Activated naive CD4-positive, alpha-beta T cell treated with anti-CD3 and anti-CD28 coated beads, Interleukin-2, amount 50 U/mL, for 72 hours (primary cell): ENCODE data around the gene NEDD4L. TPM values are rescaled to one million over a fixed set of nuclear protein-coding genes. Genes with fewer than 3 reads are reported as not detected.

Experiments used
- ATAC-seq, 2 donors: fragments of 150-1000 bp; cut with Tn5 transposase; 2 replicates each; pipeline ENCODE4 v1.10.0; 2021; ENCODE audit warnings: mild to moderate bottlenecking in 2 of 2, moderate library complexity in 2 of 2
- DNase-seq, 2 donors: peaks; one replicate each; pipeline ENCODE4 v3.0.0; 2021 to 2022; ENCODE audit warnings: low spot score in 2 of 2
- H3K27ac Mint-ChIP-seq, 2 donors: one replicate each; pipeline ENCODE4 v1.8.0; 2022; ENCODE audit warnings: mild to moderate bottlenecking in 2 of 2, mixed read lengths in 2 of 2
- H3K36me3 Mint-ChIP-seq, 2 donors: one replicate each; pipeline ENCODE4 v1.8.0; 2022; ENCODE audit warnings: mixed read lengths in 2 of 2
- H3K9me3 Mint-ChIP-seq, 2 donors: one replicate each; pipeline ENCODE4 v1.8.0; 2022; ENCODE audit warnings: mixed read lengths in 2 of 2
- total RNA-seq, 2 donors: library from RNA; stranded (reverse); gene quantifications; one replicate each; pipeline ENCODE4 v1.2.3, GENCODE V29; 2022

NEDD4L gene
- total RNA-seq, 2 donors from 2014 or later = 1.7 to 8.3 TPM

DNA sequence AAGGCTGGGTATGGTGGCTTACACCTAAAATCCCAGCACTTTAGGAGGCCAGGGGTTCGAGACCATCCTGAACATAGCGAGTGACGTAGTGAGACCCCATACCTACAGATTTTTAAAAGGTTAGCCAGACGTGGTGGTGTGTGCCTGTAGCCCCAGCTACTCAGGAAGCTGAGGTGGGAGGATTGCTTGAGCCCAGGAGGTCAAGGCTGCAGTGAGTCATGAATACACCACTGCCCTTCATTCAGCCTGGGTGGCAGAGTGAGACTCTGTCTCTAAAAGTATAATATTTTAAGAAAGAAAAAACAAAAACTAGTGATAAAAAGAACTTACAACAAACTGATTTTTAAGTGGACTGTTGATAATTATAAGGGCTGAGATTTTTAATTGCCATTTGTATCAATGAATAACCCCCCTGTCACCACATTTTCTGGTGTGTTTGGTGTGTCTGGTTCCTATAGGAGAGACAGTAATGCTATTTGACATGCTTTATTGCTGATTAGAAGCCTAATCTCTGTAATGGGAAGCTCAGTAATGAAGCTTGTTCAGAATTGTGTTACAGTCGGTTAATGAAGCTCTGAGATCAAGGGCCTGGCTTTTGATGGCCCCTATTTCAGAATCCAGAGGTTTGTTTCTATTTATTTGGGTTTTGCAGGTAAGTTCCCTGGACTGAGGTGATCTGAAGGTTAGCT lies 147.0 kb downstream of the NEDD4L start:
- no peak overlapping the region for H3K27ac Mint-ChIP-seq
- ATAC-seq = no peak
- H3K36me3 Mint-ChIP-seq = no peaks in the 10 kb centered on the region
- no peak for DNase-seq
- H3K9me3 Mint-ChIP-seq = no peaks in the 10 kb centered on the region

DNA sequence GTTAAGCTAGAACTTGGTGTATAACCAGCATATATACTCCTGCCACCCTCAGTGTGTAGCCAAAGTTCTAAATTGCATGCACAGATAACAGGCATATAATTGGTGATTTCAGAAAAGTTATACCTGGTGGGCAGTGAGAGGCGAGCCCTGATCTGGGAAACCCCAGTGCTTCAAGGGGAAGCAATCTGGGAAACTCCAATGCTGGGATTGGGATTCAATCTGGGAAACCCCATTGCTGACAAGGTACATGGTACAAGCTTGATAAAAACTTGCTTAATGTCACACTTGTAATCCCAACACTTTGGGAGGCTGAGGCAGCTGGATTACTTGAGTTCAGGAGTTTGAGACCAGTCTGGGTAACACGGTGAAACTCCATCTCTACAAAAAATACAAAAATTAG lies 147.6 kb downstream of the NEDD4L start:
- Mint-ChIP-seq H3K9me3 (no peaks in the 10 kb centered on the region), H3K27ac (no peak overlapping the region), H3K36me3 (no peaks in the 10 kb centered on the region)
- no peak for ATAC-seq
- DNase-seq = no peak

DNA sequence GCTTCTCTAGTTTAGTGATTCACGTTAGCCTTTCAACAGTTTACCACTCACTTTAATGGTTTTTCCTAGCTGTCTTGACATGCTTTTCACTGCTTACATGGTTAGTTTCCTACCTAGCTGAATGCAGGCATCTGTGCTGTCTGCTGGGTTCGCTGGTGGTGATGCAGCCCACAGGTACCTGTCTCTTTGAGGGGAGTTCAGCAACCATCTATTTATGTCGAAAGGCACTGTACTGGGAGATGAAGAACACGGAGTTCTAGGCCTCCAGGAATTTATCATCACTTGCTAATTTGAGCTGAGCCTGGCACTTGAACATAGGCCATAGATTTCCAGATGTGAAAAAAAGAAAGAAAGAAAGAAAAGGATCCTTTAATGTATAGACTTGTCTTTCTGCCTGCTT lies 148.5 kb downstream of the NEDD4L start:
- Mint-ChIP-seq H3K27ac (no peak overlapping the region), H3K9me3 (no peaks in the 10 kb centered on the region), H3K36me3 (no peaks in the 10 kb centered on the region)
- ATAC-seq (no peak), DNase-seq (no peak)

DNA sequence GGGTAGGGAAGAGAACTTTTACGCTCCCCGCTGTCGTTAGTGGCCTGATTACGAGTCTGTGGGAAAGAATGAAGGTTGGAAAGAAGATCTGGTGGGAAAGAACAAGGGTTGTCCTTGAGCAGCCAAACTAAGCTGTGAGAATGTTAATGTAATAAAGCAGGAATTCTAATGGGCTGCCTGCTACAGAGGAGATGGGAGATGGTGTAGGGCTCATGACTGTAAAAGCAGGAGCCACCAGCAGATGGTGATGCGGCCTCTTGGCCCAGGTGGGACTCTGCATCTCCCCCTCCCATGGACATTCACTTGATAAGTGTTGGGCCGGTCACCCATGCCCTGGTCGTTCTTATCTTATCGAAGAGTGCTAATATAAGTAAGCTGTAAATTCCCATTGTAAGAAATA lies 150.0 kb downstream of the NEDD4L start:
- H3K36me3 Mint-ChIP-seq = no peaks in the 10 kb centered on the region
- no peak overlapping the region for H3K27ac Mint-ChIP-seq
- H3K9me3 Mint-ChIP-seq = no peaks in the 10 kb centered on the region
- DNase-seq = no peak
- no peak for ATAC-seq

DNA sequence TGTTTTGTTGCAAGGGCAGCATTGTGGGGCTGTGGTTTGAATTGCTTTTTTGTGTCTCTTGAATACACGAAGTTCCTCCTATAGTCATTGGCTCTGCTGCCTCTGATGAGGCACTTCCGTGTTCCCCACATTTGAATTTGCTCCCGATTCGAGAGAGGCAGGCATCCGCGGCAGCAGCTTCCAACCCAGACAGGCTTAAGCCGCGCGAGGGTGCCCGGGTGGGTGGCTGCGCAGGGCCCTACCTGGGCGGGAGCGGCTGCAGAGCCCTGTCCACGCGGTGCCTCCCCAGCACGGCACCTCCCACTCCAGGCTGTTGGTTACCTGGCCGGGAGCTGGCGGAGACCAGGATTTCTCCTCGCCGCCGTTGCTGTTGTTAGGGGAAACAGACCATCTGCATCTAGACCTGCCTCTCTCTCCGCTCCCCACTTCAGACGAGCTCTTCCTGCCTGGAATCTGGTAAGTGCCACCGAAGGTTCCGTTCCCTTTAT lies 151.3 kb downstream of the NEDD4L start:
- H3K36me3 Mint-ChIP-seq = no peaks in the 10 kb centered on the region
- H3K9me3 Mint-ChIP-seq = no peaks in the 10 kb centered on the region
- peak in 1 of 2 donors; percentile 14 for DNase-seq
- peak; percentile 72 to 76 for ATAC-seq
- peak overlapping the region; percentile 31 to 90 for H3K27ac Mint-ChIP-seq

DNA sequence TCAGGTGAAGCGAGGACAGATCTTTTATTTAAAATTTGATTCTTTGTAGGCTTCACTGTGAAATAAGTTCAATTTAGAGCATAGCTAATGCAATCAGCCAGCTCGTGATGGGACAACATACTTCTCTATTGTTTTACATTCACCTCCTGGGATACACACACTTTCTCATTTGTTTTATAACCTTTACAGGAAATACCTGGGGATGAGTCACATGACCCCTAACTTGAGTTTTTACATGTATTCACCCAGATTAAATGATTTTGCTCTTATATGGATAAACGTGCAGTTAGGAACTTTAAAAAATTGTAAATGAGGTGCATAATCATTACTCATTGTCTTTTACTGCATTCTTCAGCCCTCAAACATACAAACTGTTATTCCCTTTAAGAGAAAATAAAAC lies 152.1 kb downstream of the NEDD4L start:
- no peak for DNase-seq
- ATAC-seq = no peak
- no peaks in the 10 kb centered on the region for H3K36me3 Mint-ChIP-seq
- peak overlapping the region in 1 of 2 donors; percentile 31 for H3K27ac Mint-ChIP-seq
- H3K9me3 Mint-ChIP-seq = no peaks in the 10 kb centered on the region

DNA sequence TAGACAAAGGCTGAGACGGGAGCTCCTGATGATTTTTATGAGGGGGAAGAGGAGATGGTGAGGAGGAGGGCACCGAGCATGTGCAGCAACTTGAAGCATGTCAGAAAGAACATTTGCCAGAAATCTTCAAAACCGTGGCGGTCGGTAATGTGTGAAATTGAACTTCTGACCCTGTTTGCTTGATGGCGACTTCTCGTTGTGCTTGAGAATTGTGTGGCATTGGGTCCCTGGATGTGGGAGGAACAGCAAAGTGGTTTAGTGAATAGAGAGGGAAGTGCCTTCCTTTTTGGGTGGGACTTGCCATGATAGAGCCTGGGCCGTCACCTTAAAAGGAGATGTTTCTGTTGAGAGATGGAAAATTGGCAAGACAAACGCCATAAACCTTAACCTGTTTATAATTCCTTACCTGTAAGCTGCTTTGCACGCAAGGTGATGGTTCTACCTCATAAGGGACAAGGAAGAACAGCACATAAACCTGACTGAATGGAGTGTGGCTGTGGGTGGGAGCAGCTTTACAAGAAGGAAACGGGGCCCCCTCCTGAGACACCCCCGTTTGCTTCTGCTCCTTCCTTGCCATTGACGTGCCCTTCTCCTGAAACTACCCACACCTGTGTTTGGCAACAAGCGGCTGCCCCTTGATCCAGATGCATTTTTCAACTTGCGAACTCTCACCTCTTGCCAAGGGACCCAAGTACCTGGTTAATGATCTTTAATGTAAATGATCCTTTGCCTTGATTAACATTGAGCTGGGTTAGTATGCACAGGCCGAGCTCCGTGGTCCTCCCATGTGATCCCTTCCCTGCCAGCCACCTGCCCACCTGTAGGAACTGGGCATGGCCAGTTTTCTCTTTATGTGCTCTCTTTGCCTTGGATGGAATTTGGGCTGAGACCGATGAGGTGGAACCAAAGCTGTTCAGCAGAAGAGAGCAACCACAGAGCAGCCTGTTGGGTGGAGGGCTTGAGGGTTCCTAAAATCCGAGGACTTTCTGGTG lies 153.2 kb downstream of the NEDD4L start:
- H3K36me3 Mint-ChIP-seq = no peaks in the 10 kb centered on the region
- H3K27ac Mint-ChIP-seq = no peak overlapping the region
- no peak for ATAC-seq
- H3K9me3 Mint-ChIP-seq = no peaks in the 10 kb centered on the region
- no peak for DNase-seq

DNA sequence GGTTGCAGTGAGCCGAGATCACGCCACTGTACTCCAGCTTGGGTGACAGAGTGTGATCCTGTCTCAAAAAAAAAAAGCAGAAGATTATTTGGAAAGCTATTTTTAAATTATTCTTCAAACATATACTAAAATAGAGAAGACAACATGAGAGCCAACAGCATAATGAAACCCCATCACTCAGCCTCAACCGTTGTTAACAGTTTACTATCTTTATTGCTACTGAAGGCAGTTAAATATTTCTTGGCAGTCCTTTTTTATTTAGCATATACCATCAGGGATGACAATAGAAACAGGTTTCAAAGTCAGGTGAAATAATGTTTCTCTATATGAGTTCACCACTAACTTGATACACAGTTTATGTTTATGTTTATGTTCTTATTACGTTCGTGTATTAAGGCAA lies 157.2 kb downstream of the NEDD4L start:
- H3K27ac Mint-ChIP-seq = no peak overlapping the region
- DNase-seq = no peak
- ATAC-seq = no peak
- H3K36me3 Mint-ChIP-seq = no peaks in the 10 kb centered on the region
- no peaks in the 10 kb centered on the region for H3K9me3 Mint-ChIP-seq

DNA sequence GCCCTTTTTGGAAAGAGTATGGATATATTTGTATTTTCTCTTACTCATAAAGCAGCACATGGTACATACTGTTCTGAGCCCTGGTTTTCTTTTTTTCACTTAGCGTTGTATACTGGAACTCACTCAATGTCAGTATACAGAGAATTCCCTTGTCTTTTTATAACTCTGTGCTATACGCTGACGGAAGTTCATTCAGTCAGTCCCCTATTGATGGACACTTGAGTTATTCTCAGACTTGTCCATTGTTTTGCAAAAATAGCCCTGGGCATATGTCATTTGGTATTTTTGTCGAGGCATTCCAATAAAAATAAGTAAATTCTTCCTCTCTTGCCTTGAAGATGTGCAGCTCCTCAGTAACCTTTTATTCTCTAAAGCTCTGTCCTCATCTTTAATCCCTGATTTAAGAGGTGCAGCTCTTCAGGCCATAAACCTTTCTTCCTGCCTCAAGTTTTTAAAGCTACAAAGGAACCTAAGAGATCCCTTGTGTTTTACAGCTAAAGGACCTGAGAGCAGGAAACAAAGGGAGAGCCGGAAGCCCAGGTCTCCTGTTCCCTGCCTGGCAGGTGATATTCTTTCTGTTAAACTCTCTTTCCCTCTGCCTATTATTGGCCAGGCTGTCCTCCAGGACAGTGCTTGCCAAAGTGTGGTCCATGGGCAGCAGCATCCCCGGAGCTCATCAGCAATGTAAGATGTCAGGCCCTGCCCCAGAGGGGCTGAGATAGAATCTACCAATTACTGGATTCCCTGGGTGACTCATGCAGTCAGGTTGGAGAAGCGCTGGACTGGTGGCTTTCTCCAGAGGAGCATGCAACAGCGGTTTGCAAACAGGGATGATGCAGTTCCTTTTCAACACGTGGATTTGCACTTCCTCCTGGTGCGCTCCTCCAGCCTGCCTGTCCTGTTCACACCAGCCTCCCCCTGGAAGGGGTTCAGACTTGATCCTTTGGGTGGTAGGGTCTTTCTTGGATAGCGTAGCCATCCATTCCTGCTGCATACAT lies 158.0 kb downstream of the NEDD4L start:
- H3K27ac Mint-ChIP-seq = no peak overlapping the region
- DNase-seq (no peak), ATAC-seq (no peak)

DNA sequence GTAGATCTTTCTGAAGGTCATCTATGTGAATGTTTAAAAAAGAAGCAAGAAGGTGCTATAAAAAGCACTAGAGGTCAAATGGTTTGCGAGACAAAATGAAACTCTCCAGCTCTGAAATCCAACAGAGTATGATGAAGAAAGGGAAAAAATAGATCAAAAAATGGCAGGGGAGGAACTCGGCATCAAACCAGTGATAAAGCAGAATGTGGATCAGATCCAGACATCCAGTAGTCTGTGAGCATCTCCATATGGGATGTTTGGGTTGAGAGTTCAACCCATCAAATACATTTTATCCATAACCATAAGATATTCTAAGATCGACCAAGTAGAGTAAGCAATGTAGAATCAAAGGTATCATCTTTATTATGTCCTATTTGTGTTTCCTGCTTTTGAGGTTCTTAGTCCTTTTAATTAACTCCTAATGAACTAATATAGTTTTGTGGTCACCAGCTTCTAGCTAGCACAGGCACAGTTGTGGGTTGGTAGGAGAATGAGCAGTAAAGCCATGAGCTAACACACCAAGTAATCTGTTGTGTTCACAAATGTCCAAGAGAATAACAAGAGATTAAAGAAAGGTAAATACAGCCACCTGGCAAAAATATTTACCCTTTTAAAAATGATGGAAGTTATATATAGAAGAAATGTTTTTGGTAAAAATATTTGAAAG lies 160.9 kb downstream of the NEDD4L start:
- H3K27ac Mint-ChIP-seq = no peak overlapping the region
- DNase-seq = no peak
- H3K36me3 Mint-ChIP-seq = no peaks in the 10 kb centered on the region
- peaks cover 0 to 3% of the 10 kb centered on the region in 2 donors for H3K9me3 Mint-ChIP-seq
- ATAC-seq = no peak

More for the DNA sequence above, 158.0 kb downstream of the NEDD4L start:
- Mint-ChIP-seq H3K9me3 (no peaks in the 10 kb centered on the region), H3K36me3 (no peaks in the 10 kb centered on the region)

DNA sequence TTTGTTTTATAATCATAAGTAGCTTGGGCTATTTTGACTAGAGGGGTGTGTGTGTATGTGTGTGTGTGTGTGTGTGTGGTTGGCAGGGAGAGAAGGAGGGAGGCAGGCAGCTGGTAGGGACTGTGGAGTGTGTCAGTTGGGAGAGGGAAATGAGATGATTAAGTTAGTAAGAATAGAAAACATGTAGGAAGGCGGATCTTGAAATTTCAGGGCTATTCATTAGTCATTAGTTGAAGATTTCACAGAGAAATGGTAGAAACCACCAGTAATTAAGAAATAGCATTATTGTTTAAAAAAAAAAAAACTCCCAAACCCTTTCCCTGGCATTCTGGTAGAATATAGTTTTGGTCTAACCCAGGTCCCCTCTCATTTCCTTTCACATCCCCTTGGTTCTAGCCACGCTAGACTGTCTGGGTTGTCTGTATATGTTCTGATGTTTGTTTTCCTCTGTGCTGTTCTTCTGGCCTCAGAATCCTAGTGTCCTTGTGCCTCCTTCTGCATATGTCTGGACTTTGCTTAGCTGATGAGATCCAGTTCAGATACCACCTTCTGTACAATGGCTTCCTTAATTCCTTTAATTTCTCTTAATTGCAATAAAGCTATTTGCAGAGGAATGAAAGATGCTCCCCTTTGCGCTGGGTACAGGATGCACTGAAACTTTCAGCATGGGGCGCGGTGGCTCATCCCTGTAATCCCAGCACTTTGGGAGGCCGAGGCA lies 161.6 kb downstream of the NEDD4L start:
- ATAC-seq (no peak), DNase-seq (no peak)
- peaks cover 0 to 3% of the 10 kb centered on the region in 2 donors for H3K9me3 Mint-ChIP-seq
- H3K36me3 Mint-ChIP-seq = no peaks in the 10 kb centered on the region
- no peak overlapping the region for H3K27ac Mint-ChIP-seq

DNA sequence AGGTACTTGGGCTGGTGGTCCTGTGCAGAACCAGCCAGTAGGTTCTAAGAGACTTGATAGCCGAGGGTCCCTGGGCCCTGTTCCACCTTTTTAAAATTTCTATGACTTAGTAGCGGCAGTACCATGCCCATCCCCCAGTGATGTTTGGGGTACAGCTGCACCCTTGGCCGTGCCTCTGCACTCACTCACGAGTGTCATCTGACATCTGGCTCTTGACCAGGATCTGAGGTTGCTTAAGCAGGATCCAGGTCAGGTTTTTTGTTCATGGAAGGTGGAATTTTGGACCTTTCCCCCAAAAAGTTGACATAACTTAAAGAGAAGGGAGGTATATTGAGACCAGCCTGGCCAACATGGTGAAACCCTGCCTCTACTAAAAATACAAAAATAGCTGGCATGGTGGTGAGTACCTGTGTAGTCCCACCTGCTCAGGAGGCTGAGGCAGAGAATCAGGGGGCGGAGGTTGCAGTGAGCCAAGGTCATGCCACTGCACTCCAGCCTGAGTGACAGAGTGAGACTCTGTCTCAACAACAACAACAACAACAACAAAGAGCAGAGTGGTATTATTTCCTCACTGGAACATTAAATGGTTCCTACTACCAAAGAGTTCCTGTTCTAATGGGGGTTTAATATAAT lies 163.6 kb downstream of the NEDD4L start:
- no peak for DNase-seq
- peaks cover 0 to 3% of the 10 kb centered on the region in 2 donors for H3K9me3 Mint-ChIP-seq
- H3K36me3 Mint-ChIP-seq = no peaks in the 10 kb centered on the region
- no peak overlapping the region for H3K27ac Mint-ChIP-seq
- ATAC-seq = no peak

DNA sequence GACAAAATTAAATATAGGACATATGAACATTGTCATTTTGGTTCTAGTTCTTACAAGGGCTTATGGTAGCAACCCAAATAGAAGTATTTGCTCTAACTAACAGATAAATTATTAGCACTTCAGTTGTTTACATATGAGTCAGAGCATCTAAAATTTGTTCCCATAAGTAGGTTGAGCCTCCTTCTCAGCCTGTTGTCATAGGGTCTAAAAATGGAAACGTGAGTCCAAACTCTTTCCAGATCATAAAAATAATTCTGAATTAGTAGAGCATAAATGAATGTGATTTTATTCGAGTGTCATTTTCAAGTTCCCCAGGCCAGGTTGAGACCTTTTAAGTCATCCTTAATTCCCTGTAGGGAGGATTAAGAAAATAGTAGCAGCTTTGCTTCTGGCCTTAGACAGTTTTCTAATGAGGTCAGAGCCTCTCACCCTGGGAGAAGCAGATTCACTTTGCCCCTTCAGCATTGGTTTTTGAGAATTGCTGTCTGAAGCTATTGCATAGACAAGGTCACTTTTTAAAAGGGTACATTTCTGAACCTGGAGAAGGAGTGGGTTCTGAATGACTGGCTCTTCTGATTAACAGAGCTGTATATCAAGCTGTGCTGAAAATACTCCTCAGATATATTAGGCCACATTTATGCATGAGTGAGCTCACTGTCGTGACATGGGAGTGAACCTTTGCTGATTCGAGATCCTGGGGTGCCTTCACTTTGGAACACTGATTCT lies 164.3 kb downstream of the NEDD4L start:
- ATAC-seq = no peak
- DNase-seq = no peak
- Mint-ChIP-seq H3K27ac (no peak overlapping the region), H3K9me3 (peaks cover 0 to 3% of the 10 kb centered on the region in 2 donors), H3K36me3 (no peaks in the 10 kb centered on the region)

DNA sequence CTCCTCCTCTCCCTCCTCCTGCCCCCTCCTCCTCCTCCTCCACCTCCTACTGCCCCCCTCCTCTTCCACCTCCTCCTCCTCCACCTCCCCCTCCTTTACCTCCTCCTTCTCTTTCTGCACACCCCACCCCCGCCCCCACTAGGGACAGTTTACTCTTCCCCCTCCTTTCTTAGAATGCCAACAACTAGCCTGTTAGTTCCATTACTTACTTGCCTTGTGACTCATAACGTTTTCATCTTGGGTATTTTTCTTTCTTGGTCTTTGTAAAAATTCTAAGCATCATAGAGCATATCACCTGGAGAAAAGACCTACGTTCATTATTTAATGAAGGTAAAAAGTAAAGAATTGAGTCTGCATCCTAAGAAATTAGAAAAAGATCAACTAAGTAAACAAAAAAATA lies 165.3 kb downstream of the NEDD4L start:
- no peak for DNase-seq
- Mint-ChIP-seq H3K27ac (no peak overlapping the region), H3K9me3 (peaks cover 0 to 3% of the 10 kb centered on the region in 2 donors), H3K36me3 (no peaks in the 10 kb centered on the region)
- no peak for ATAC-seq
